ENCODE measurements around the gene CSNK1D.

CSNK1D gene

GRCh38 chr17:82300707-82301270, 27.3 kb upstream of the CSNK1D start:
- TF ChIP-seq CTCF (IDR thresholded peaks at IDR 0.05; ENCODE audit: extremely low read depth, missing control alignments): peak; percentile 84
- peak; percentile 79 for DNase-seq (ENCODE audit: low spot score)

- TF ChIP-seq CTCF (IDR thresholded peaks at IDR 0.05; ENCODE audit: extremely low read depth, missing control alignments): no peak
- DNase-seq (ENCODE audit: low spot score): no peak
These were observed 26.7 kb upstream of the CSNK1D start for GRCh38 chr17:82300228-82300627.

DNA sequence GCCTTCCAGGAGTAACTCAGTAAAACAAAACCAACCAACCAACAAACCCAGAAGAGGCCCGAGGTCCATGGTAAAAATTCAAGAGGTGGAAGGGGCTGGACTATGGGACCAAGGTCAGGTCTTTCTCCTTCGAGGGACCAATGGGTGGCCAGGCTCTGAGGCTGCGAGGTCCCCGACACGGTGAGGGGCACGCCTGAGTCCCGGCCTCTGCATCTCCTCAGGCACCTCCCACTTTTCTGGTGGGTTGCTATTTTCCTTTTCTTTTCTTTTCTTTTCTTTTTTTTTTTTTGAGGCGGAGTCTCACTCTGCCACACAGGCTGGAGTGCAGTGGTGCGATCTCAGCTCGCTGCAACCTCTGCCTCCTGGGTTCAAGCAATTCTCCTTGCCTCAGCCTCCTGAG, 26.0 kb upstream of the CSNK1D start:
- TF ChIP-seq CTCF (IDR thresholded peaks at IDR 0.05; ENCODE audit: extremely low read depth, missing control alignments): no peak
- no peak for DNase-seq (ENCODE audit: low spot score)

DNA sequence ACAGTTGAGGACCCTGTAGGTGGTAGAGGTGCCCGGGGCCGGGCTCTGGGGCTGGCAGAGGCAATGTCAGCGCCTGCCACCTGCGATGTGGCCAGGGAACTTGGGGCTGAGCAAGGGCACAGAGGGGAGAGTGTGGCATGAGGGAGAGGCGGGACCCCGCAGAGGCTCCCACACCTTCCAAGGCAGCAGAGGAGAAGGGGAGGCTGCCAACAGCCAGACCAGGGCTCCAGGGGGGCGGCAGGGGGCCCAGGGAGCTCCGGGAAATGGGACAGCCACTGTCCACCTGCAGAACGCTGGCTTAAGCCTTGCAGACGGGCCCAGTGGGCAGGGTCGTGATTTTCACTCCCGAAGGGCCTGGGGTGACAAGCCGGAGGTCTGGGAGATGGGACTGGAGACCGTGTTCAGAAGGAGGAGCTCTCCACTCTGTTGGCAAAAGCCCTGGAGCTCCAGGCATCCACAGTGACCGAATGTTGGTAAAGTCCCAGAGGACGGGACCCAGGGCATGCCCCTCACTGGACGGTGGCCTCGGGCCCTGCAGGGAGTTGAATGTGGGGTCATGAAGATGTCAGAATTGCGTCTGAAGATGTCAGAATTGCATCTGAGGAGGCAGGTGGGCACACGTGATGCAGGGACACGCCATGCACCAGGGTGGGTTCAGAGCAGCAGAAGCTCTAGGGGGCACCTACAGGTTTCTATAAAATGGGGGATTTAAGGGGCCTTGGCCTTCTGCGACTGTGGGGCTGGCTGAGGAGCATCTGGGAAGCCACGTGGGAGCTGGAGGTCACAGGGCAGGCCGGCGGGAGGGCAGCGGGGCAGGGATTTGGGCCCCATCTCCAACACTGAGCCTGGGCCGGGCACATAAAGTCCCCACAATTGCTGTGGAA, 25.3 kb upstream of the CSNK1D start:
- TF ChIP-seq CTCF (IDR thresholded peaks at IDR 0.05; ENCODE audit: extremely low read depth, missing control alignments): no peak
- no peak for DNase-seq (ENCODE audit: low spot score)

DNA sequence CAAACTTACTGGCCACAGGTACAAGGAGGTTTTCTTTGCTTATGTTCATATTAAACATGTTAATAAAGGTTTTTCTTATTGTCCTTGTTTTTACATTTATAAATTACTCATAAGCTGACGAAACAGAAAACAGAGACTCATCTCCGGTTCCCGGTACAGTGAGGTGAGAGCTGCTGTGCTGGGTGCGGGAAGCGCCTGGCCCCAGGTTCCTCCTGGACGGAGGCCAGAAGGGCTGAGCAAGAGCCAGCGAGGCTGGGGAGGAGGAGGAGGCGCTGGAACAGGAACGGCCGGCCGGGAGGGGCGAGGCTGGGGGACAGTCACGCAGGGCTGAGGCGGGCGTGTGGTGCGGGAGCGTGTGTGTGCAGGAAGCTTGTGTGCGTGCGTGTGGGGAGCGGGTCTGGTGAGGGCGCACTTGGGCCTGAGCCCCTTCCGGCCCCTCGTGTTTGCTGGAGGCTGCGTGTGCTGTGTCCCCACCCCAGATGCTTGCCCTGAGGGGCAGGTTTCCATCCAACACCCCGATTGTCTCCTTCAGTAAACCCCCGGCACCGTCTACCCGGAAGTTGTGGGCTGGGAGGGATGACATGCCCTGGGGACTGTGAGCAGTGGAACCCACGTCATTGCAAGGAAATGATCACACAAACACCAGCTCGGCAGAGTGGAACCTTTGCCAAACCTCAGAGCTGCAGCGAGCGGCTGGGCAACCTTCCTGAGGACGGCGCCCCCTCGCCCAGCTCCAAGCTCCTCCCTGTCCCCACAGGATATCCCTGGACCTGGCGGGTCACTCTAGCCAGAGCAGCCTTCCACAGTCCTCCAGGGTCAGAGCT, 24.4 kb upstream of the CSNK1D start:
- no peak for TF ChIP-seq CTCF (IDR thresholded peaks at IDR 0.05; ENCODE audit: extremely low read depth, missing control alignments)
- peak; percentile 91 for DNase-seq (ENCODE audit: low spot score)

GRCh38 chr17:82297280-82297713, 23.8 kb upstream of the CSNK1D start:
- DNase-seq (ENCODE audit: low spot score): peak; percentile 81

More at GRCh38 chr17:82297280-82297713, 23.8 kb upstream of the CSNK1D start:
- no peak for TF ChIP-seq CTCF (IDR thresholded peaks at IDR 0.05; ENCODE audit: extremely low read depth, missing control alignments)
